DOHH2 (cell line): ENCODE measurements around the gene FHOD3.

ENCODE experiments used
- CTCF ChIP-seq: fragments of 200-600 bp; sonication (generic); IDR thresholded peaks from one replicate; pipeline ENCODE4 v1.5.1; 2014; ENCODE audit warnings: antibody characterized with exemption, mild to moderate bottlenecking, low read depth, low read length; ENCODE audit not compliant: poor library complexity, severe bottlenecking
- EZH2phosphoT487 ChIP-seq: fragments of 200-600 bp; sonication (generic); IDR thresholded peaks from 2 replicates; pipeline ENCODE4 v1.6.1; 2017; ENCODE audit warnings: borderline replicate concordance, mild to moderate bottlenecking, antibody characterized with exemption, low read length, moderate library complexity, mixed read lengths

GRCh38 chr18:36492604-36493329, 195.3 kb downstream of the FHOD3 start:
- TF ChIP-seq CTCF (no peak), EZH2phosphoT487 (no peak)
